SK-N-SH treated with all-trans-retinoic acid at 6 μM for 48 hours (cell line): Measurements from ENCODE around the gene TNFSF13.

Experiments
- ATAC-seq: fragments of 200-7000 bp; cut with Tn5 transposase; 3 replicates; pipeline ENCODE4 v1.9.1; 2020; ENCODE audit warnings: mild to moderate bottlenecking, moderate library complexity
- ARNTL ChIP-seq: fragments of 450-650 bp; formaldehyde crosslinking; IDR thresholded peaks from 2 replicates; pipeline ENCODE4 v1.5.0; 2020; ENCODE audit warnings: low read depth, mild to moderate bottlenecking, moderate library complexity, borderline replicate concordance
- BACH2 ChIP-seq: fragments of 250-450 bp; sonication (Bioruptor Pico); IDR thresholded peaks from 2 replicates; pipeline ENCODE4 v1.9.0; 2021; ENCODE audit warnings: mild to moderate bottlenecking, borderline replicate concordance
- CSDC2 ChIP-seq: fragments of 250-450 bp; sonication (Bioruptor Pico); IDR thresholded peaks from 2 replicates; pipeline ENCODE4 v1.5.0; 2020; ENCODE audit warnings: mild to moderate bottlenecking, moderate library complexity
- ESRRG ChIP-seq: fragments of 250-450 bp; sonication (Bioruptor Pico); IDR thresholded peaks from 2 replicates; pipeline ENCODE4 v1.6.1; 2021; ENCODE audit warnings: mild to moderate bottlenecking
- GLIS3 ChIP-seq: fragments of 250-450 bp; sonication (Bioruptor Pico); IDR thresholded peaks from 2 replicates; pipeline ENCODE4 v1.5.0; 2020; ENCODE audit warnings: mild to moderate bottlenecking, moderate library complexity
- ISL1 ChIP-seq: fragments of 250-450 bp; sonication (Bioruptor Pico); IDR thresholded peaks from 2 replicates; pipeline ENCODE4 v2.1.2; 2022; ENCODE audit warnings: mild to moderate bottlenecking, moderate library complexity
- OSR1 ChIP-seq: fragments of 250-450 bp; sonication (Bioruptor Pico); IDR thresholded peaks from 2 replicates; pipeline ENCODE4 v1.8.0; 2022; ENCODE audit warnings: moderate library complexity, mild to moderate bottlenecking, inconsistent platforms
- PATZ1 ChIP-seq: fragments of 250-450 bp; sonication (Bioruptor Pico); IDR thresholded peaks from 2 replicates; pipeline ENCODE4 v1.8.0; 2020; ENCODE audit warnings: mild to moderate bottlenecking, moderate library complexity, borderline replicate concordance
- PPARA ChIP-seq: fragments of 250-450 bp; sonication (Bioruptor Pico); IDR thresholded peaks from 2 replicates; pipeline ENCODE4 v1.5.0; 2020; ENCODE audit warnings: mild to moderate bottlenecking, borderline replicate concordance
- RARB ChIP-seq: fragments of 250-450 bp; sonication (Bioruptor Pico); IDR thresholded peaks from 2 replicates; pipeline ENCODE4 v1.8.0; 2021; ENCODE audit warnings: mild to moderate bottlenecking, moderate library complexity
- SNAI2 ChIP-seq: fragments of 250-450 bp; sonication (Bioruptor Pico); IDR thresholded peaks from 2 replicates; pipeline ENCODE4 v1.5.0; 2020; ENCODE audit warnings: mild to moderate bottlenecking, moderate library complexity
- TOX ChIP-seq: fragments of 250-450 bp; sonication (Bioruptor Pico); IDR thresholded peaks from 2 replicates; pipeline ENCODE4 v1.8.0; 2021; ENCODE audit warnings: mild to moderate bottlenecking, moderate library complexity, borderline replicate concordance
- ZC3H10 ChIP-seq: fragments of 250-450 bp; sonication (Bioruptor Pico); IDR thresholded peaks from 2 replicates; pipeline ENCODE4 v1.5.1; 2021; ENCODE audit warnings: mild to moderate bottlenecking, moderate library complexity
- ZFP30 ChIP-seq: fragments of 450-650 bp; formaldehyde crosslinking; IDR thresholded peaks from 2 replicates; pipeline ENCODE4 v1.5.0; 2022; ENCODE audit warnings: mild to moderate bottlenecking, moderate library complexity
- ZNF565 ChIP-seq: fragments of 450-650 bp; formaldehyde crosslinking; conservative IDR thresholded peaks from 2 replicates; pipeline ENCODE4 v1.5.0; 2020; ENCODE audit warnings: low read depth, mild to moderate bottlenecking, moderate library complexity
- ZNF8 ChIP-seq: fragments of 450-650 bp; formaldehyde crosslinking; IDR thresholded peaks from 2 replicates; pipeline ENCODE4 v1.5.0; 2020; ENCODE audit warnings: mild to moderate bottlenecking, moderate library complexity
- TF ChIP-seq, protein P1 (sequence below): fragments of 250-450 bp; sonication (Bioruptor Pico); IDR thresholded peaks from 2 replicates; pipeline ENCODE4 v1.5.1; 2020; ENCODE audit warnings: low read depth, mild to moderate bottlenecking, moderate library complexity
- TF ChIP-seq, protein P2 (sequence below): fragments of 250-450 bp; sonication (Bioruptor Pico); IDR thresholded peaks from 2 replicates; pipeline ENCODE4 v1.8.0; 2021; ENCODE audit warnings: low read depth, mild to moderate bottlenecking, moderate library complexity, borderline replicate concordance
- TF ChIP-seq, protein P3 (sequence below): fragments of 250-450 bp; sonication (Bioruptor Pico); IDR thresholded peaks from 2 replicates; pipeline ENCODE4 v1.5.0; 2020; ENCODE audit warnings: mild to moderate bottlenecking, moderate library complexity

The TNFSF13 gene

GRCh38 chr17:7557147-7557764 lies 1.3 kb upstream of the TNFSF13 start:
- no peak for ATAC-seq
- no peak for TF ChIP-seq ESRRG
- TF ChIP-seq ZNF8 (CRISPR knock-in tag) = no peak
- no peak for TF ChIP-seq OSR1 (CRISPR knock-in tag)
- no peak for TF ChIP-seq RARB (CRISPR knock-in tag)
- TF ChIP-seq PATZ1 (CRISPR knock-in tag) = no peak
- TF ChIP-seq ZNF565 = no peak
- TF ChIP-seq, protein P1, sequence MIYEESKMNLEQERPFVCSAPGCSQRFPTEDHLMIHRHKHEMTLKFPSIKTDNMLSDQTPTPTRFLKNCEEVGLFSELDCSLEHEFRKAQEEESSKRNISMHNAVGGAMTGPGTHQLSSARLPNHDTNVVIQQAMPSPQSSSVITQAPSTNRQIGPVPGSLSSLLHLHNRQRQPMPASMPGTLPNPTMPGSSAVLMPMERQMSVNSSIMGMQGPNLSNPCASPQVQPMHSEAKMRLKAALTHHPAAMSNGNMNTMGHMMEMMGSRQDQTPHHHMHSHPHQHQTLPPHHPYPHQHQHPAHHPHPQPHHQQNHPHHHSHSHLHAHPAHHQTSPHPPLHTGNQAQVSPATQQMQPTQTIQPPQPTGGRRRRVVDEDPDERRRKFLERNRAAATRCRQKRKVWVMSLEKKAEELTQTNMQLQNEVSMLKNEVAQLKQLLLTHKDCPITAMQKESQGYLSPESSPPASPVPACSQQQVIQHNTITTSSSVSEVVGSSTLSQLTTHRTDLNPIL (CRISPR knock-in tag) = no peak
- TF ChIP-seq, protein P2, sequence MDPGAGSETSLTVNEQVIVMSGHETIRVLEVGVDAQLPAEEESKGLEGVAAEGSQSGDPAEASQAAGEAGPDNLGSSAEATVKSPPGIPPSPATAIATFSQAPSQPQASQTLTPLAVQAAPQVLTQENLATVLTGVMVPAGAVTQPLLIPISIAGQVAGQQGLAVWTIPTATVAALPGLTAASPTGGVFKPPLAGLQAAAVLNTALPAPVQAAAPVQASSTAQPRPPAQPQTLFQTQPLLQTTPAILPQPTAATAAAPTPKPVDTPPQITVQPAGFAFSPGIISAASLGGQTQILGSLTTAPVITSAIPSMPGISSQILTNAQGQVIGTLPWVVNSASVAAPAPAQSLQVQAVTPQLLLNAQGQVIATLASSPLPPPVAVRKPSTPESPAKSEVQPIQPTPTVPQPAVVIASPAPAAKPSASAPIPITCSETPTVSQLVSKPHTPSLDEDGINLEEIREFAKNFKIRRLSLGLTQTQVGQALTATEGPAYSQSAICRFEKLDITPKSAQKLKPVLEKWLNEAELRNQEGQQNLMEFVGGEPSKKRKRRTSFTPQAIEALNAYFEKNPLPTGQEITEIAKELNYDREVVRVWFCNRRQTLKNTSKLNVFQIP (CRISPR knock-in tag) = no peak
- no peak for TF ChIP-seq ZFP30 (CRISPR knock-in tag)
- no peak for TF ChIP-seq CSDC2 (CRISPR knock-in tag)
- TF ChIP-seq PPARA (CRISPR knock-in tag) = no peak
- no peak for TF ChIP-seq ARNTL (CRISPR knock-in tag)
- TF ChIP-seq, protein P3, sequence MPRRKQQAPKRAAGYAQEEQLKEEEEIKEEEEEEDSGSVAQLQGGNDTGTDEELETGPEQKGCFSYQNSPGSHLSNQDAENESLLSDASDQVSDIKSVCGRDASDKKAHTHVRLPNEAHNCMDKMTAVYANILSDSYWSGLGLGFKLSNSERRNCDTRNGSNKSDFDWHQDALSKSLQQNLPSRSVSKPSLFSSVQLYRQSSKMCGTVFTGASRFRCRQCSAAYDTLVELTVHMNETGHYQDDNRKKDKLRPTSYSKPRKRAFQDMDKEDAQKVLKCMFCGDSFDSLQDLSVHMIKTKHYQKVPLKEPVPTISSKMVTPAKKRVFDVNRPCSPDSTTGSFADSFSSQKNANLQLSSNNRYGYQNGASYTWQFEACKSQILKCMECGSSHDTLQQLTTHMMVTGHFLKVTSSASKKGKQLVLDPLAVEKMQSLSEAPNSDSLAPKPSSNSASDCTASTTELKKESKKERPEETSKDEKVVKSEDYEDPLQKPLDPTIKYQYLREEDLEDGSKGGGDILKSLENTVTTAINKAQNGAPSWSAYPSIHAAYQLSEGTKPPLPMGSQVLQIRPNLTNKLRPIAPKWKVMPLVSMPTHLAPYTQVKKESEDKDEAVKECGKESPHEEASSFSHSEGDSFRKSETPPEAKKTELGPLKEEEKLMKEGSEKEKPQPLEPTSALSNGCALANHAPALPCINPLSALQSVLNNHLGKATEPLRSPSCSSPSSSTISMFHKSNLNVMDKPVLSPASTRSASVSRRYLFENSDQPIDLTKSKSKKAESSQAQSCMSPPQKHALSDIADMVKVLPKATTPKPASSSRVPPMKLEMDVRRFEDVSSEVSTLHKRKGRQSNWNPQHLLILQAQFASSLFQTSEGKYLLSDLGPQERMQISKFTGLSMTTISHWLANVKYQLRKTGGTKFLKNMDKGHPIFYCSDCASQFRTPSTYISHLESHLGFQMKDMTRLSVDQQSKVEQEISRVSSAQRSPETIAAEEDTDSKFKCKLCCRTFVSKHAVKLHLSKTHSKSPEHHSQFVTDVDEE = no peak
- no peak for TF ChIP-seq TOX

GRCh38 chr17:7557775-7558543 lies 591 bp upstream of the TNFSF13 start:
- ATAC-seq = no peak; the same call in 2 of the 3 replicates
- TF ChIP-seq, protein P2 (CRISPR knock-in tag) = no peak
- TF ChIP-seq ZNF8 (CRISPR knock-in tag) = no peak
- no peak for TF ChIP-seq CSDC2 (CRISPR knock-in tag)
- no peak for TF ChIP-seq BACH2 (CRISPR knock-in tag)
- TF ChIP-seq ISL1 (CRISPR knock-in tag) = no peak
- no peak for TF ChIP-seq TOX
- no peak for TF ChIP-seq PATZ1 (CRISPR knock-in tag)
- TF ChIP-seq, protein P3 = no peak
- TF ChIP-seq ZC3H10 = no peak
- TF ChIP-seq SNAI2 (CRISPR knock-in tag) = no peak
- no peak for TF ChIP-seq GLIS3
